ENCODE measurements around the gene TNXB.
"Not testable (repeated sequence)": the region's sequence is repeated elsewhere in the genome, so short reads cannot be mapped to it uniquely, and the experiment has no call there.

The TNXB gene

DNA sequence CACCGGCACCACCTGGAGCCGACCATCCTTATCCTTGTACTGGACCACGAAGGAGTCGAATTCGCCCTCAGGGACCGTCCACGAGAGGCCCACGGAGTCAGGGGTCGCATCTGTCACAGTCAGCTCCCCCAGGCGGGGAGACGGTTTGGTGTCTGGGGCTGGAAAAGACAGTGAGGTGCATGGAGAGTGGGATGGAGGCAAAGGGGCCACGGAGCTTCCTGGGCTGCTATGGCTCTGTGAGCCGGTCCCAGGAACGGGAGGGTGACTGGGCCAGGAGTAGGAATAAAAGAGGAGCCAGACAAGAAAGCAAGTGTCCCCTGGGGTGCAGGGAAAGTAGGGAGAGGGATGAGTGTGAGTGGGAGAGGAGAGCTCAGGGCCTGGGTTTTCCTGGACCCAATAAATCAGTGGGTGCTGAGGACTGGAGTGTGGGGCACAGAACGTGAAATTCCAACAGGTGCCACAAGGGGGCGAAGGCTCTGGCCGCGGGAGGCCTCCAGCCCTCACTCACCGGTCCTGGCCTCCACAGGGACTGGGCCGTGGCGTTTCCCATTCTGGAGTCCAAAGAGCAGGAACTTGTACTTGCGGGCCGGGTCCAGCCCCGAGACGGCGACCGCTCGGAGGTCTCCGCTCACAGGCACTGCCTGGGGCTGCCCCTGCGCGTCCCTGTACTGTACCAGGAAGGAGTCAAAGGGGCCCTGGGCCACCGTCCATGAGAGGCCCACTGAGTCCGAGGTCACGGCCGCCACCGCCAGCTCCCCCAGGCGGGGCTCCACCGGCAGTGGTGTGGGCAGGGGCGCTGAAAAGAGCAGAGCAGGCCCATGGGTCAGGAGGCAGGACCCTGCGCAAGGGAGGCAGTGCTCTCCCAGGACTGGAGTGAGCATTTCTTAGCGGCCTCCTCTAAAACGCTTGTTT, 61.0 kb downstream of the TNXB start:
- H3K27ac ChIP-seq: no peak overlapping the region
- TF ChIP-seq, protein P1, sequence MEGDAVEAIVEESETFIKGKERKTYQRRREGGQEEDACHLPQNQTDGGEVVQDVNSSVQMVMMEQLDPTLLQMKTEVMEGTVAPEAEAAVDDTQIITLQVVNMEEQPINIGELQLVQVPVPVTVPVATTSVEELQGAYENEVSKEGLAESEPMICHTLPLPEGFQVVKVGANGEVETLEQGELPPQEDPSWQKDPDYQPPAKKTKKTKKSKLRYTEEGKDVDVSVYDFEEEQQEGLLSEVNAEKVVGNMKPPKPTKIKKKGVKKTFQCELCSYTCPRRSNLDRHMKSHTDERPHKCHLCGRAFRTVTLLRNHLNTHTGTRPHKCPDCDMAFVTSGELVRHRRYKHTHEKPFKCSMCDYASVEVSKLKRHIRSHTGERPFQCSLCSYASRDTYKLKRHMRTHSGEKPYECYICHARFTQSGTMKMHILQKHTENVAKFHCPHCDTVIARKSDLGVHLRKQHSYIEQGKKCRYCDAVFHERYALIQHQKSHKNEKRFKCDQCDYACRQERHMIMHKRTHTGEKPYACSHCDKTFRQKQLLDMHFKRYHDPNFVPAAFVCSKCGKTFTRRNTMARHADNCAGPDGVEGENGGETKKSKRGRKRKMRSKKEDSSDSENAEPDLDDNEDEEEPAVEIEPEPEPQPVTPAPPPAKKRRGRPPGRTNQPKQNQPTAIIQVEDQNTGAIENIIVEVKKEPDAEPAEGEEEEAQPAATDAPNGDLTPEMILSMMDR (conservative IDR thresholded peaks at IDR 0.05): peak; percentile 92
- no peak for TF ChIP-seq ZFX (IDR thresholded peaks at IDR 0.05)

GRCh38 chr6:32047539-32047854, 61.6 kb downstream of the TNXB start:
- no peak overlapping the region for H3K27ac ChIP-seq
- TF ChIP-seq ZFX (IDR thresholded peaks at IDR 0.05): no peak
- TF ChIP-seq, protein P1 (conservative IDR thresholded peaks at IDR 0.05): no peak

DNA sequence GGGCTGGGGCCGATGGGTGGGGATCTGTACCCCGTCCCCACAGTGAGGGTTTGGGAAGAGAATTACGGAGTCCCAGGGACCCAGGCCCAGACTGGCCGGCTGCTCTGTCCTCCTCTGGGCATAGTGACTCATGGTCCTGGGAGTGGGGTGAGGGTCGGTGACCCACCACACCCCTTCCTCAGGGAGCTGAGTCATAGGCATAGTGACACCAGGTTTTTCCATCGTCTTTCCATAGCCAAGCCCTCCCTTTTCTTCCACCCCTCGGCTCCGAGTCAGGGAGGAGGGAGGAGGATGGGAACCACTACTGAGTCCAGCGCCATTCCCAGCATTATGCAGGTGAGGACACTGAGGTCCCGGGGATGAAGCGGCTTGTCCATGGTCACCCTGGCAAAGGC, 62.1 kb downstream of the TNXB start:
- H3K27ac ChIP-seq: no peak overlapping the region
- no peak for TF ChIP-seq ZFX (IDR thresholded peaks at IDR 0.05)
- TF ChIP-seq, protein P1 (conservative IDR thresholded peaks at IDR 0.05): no peak

GRCh38 chr6:32046450-32047083, 62.6 kb downstream of the TNXB start:
- TF ChIP-seq ZFX (IDR thresholded peaks at IDR 0.05): no peak
- TF ChIP-seq, protein P1 (conservative IDR thresholded peaks at IDR 0.05): no peak
- H3K27ac ChIP-seq: no peak overlapping the region

DNA sequence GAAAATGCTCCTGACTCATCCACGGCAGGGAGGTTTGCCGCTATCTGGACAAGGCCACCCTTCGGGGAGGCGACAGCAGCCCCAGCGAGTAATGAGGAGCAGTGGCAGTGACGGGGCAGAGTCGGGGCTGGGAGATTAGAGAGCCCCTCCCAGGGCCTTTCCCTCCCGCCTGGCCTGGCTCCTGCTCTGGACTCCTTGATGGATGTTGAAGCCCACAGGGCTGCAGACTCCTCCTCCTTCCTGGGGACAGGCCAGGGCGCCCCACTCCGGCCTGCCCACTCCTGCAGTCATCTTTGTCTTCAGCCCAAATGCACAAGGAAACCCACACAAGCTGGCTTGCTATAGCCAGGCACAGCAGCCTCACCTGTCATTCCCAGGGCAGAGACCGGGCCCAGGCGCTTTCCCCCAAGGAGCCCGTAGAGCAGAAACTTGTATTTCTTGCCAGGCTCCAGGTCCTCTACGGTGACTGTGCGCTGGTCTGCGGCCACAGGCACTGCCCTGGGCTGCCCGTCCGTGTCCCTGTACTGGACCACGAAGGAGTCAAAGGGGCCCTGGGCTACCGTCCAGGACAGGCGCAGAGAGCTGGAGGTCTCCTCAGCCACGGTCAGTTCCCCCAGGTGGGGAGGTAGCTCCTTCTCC, 63.2 kb downstream of the TNXB start:
- TF ChIP-seq, protein P1 (conservative IDR thresholded peaks at IDR 0.05): no peak
- no peak for TF ChIP-seq ZFX (IDR thresholded peaks at IDR 0.05)
- no peak overlapping the region for H3K27ac ChIP-seq

- not testable (repeated sequence) for H3K27ac ChIP-seq
Observed at GRCh38 chr6:32044916-32045315, 64.2 kb downstream of the TNXB start.

- not testable (repeated sequence) for H3K27ac ChIP-seq
Observed at GRCh38 chr6:32043589-32044380, 65.4 kb downstream of the TNXB start.

GRCh38 chr6:32042276-32042675, 66.9 kb downstream of the TNXB start:
- H3K27ac ChIP-seq: not testable (repeated sequence)

- not testable (repeated sequence) for H3K27ac ChIP-seq
Observed at GRCh38 chr6:32041385-32041784, 67.8 kb downstream of the TNXB start.

DNA sequence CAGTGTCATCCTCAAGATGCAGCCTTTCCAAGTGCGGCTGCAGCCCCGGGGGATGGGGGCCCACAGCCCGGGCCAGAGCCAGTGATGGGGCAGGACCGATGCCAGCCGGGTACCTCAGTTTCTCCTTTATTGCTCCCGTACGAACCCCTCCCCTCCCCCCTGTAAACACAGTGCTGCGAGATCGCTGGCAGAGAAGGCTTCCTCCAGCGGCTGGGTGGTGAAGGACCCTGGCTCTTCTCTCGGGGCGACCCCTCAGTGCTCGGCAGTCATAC, 68.2 kb downstream of the TNXB start:
- H3K27ac ChIP-seq: not testable (repeated sequence)

GRCh38 chr6:32040299-32041049, 68.7 kb downstream of the TNXB start:
- not testable (repeated sequence) for H3K27ac ChIP-seq

GRCh38 chr6:32039321-32040274, 69.5 kb downstream of the TNXB start:
- not testable (repeated sequence) for H3K27ac ChIP-seq

All from C4-2B (cell line).